Activated effector memory CD4-positive, alpha-beta T cell treated with anti-CD3 and anti-CD28 coated beads, Interleukin-2, amount 50 U/mL, for 16 hours (primary cell): Measurements from ENCODE around the gene CHRFAM7A.
"Not testable (repeated sequence)": the region's sequence is repeated elsewhere in the genome, so short reads cannot be mapped to it uniquely, and the experiment has no call there.

Source experiments
- DNase-seq: peaks from one replicate; pipeline ENCODE4 v3.0.0-alpha.2; 2020

CHRFAM7A gene

GRCh38 chr15:30315704-30316103, 77.6 kb downstream of the CHRFAM7A start:
- not testable (repeated sequence) for DNase-seq

DNA sequence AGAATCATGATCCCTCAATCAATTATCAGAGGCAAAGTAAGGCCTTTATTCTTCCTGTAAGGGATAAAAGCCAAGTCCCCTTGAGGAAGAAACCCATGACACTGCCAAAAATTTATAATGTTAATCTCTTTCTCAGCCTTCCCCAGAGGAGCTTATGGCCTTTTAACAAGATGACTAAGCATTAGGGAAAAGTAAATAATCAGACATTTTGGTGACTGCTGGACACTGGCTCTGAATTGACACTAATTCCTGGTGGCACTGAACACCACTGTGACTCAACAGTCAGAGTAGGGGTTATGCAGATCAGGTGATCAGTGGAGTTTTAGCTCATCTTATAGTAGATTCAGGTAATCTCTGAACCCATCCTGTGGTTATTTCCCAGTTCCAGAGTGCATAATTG, 82.8 kb downstream of the CHRFAM7A start:
- DNase-seq: not testable (repeated sequence)
